GM19035 (cell line): ENCODE results near the gene CFAP299.
A peak's percentile ranks its signal among the peaks of the same experiment; 100 is the strongest.

Source experiments
- ATAC-seq: cut with Tn5 transposase; IDR thresholded peaks from one replicate; pipeline ENCODE4 v1.9.1; 2021; ENCODE audit not compliant: unreplicated experiment

Gene CFAP299

DNA sequence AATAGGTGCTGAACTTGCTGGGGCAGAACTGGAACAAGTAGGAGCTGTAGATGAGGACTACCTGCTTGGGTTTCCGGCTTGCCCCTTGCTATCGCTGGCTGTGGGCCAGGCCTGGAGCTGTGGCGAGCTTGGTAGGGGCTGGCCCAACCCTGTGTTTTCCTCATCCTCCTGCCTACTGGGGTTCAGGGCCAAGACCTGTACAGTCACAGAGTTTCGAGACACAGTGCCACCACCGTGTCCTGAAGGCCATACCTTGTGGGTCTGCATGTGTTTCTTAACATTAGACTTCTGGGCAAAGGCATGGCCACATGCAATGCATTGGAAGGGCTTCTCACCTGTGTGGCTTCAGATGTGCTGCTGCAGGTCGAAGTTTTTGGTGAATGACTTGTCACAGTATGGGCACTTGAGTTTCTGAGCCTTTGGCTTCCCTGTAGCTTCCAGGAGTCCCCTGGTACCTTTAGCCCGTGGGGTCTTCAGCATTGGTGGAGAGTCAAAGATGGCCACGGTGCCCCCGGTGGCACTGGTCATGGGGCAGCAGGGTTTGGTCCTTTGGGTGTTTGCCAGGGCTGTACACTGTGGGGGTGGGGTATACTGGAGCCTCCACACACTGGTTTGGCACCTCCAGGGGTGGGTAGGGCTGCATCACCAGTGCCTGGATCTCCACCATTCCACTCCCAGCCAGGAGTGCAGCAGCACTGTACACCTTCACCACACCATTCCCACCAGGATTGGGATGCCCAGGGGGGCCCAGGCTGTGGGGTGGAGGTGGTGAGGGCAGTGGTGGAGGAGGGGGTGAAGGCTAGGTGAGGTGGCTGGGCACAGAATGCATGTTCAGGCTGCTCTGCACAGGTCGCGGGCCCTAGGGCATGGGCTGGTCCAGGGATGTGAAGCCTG lies 52.1 kb downstream of the CFAP299 start:
- no peak for ATAC-seq

- no peak for ATAC-seq
These were observed 52.7 kb downstream of the CFAP299 start for GRCh38 chr4:80388284-80388607.

- no peak for ATAC-seq
These were observed 54.6 kb downstream of the CFAP299 start for GRCh38 chr4:80390178-80390577.

DNA sequence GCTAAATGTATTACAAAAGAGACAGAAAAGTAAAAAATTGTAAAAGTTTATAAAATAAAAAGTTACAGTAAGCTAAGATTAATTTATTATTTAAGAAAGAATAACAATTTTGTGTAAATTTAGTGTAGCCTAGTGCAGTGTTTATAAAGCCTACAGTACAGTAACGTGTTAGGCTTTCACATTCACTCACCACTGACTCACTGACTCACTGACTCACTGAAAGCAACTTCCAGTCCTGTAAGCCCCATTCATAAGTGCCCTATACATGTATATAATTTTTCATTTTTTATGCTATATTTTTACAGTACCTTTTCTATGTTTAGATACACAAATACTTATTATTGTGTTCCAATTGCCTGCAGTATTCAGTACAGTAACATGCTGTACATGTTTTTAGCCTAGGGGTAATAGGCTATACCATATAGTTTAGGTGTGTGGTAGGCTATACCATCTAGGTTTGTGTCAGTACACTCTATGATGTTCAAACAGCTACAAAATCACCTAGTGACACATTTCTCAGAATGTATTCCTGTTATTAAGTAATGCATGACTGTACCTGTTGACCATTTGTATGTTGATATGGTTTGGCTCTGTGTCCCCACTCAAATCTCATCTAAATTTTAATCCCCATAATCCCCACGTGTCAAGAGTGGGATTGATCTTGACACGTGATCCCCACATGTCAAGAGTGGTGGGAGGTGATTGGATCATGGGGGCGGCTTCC lies 57.9 kb downstream of the CFAP299 start:
- ATAC-seq = no peak

DNA sequence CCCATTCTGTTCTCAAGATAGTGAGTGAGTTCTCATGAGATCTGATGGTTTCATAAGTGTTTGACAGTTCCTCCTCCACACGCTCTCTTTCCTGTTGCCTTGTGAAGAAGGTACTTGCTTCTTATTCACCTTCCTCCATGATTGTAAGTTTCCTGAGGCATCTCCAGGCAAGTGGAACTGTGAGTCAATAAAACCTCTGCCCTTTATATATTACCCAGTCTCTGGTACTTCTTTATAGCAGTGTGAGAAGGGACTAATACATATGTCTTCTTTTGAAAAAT lies 58.4 kb downstream of the CFAP299 start:
- ATAC-seq = no peak

- no peak for ATAC-seq
These were observed 71.7 kb downstream of the CFAP299 start for GRCh38 chr4:80407246-80407645.

- ATAC-seq = no peak
These were observed 74.3 kb downstream of the CFAP299 start for GRCh38 chr4:80409809-80410208.

- no peak for ATAC-seq
These were observed 76.8 kb downstream of the CFAP299 start for GRCh38 chr4:80412322-80412721.

GRCh38 chr4:80413086-80413485 lies 77.6 kb downstream of the CFAP299 start:
- no peak for ATAC-seq

GRCh38 chr4:80417019-80417418 lies 81.5 kb downstream of the CFAP299 start:
- ATAC-seq = no peak

GRCh38 chr4:80419946-80420345 lies 84.4 kb downstream of the CFAP299 start:
- no peak for ATAC-seq

- no peak for ATAC-seq
These were observed 85.1 kb downstream of the CFAP299 start for GRCh38 chr4:80420638-80421037.

DNA sequence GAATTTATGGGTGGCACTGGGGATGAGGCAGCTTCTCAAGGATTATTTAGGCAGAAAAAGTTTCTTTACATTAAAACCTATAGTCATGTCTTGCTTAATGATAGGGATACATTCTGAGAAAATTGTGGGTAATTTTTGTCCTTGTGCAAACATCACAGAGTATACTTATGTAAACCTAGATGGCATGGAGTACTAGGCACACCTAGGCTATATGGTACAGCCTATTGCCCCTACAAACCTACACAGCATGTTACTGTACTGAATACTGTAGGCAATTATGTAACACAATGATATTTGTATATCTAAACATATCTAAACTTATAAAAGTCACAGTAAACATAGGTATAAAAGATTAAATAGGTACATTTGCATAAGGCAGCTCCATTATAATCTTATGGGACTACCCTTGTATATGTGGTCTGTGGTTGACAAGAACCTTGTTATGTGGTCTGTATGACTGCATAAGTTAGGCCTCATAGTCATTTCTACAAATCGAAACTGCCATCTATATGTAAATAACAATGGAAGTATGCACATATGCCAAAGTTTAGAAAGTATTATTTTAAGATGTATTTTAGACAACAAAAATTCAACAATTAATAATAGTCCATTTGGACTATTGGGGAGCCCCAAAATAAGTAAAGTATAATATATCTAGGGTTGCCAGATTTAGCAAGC lies 87.3 kb downstream of the CFAP299 start:
- ATAC-seq = peak; percentile 72

DNA sequence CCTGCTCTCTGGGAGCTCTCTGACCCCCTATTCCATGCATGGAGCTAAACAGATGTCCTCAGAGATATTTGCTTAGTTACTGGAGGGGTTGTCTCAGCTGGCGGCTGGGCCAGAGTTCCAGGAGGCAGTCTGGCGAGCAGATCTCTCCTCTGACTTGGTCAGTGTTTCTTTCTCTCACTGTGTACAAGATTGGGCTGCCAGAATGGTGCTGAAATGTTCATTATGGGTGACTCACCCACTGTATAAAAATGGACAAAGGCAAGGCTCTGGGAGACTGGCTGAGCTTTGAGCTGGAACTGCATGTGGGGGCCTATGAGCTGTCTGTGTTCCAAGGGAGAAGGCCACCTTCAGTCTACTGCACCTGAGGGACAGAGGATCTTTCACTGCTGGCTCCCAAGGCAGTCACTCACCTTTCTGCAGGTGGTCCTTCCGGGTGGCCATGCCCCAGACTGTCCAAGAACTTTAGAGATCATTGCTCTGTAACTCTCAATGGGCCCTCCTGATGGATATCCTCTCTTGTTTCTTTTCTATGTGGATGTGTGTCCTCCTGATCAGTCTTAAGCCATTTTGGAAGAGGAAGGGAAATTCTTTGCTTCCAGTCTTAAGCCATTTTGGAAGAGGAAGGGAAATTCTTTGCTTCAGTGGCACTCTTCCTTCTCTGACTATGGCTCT lies 88.2 kb downstream of the CFAP299 start:
- no peak for ATAC-seq

DNA sequence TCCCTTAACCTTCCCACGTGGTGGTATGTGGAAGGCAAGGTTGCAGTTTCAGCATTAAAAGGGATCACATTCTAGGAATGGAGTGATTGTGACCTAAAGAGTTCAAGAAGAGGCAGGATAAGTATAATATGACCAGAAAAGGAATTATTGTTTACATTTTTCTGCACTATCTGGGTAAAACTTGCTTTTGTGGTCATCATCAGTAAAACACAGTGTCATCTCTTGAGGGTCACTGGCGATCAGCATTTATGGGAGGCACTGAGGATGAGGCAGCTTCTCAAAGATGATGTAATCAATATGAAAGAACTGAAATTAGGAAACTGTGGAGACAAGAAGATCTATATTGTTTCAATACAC lies 88.7 kb downstream of the CFAP299 start:
- ATAC-seq = no peak

GRCh38 chr4:80425124-80426100 lies 89.9 kb downstream of the CFAP299 start:
- no peak for ATAC-seq

GRCh38 chr4:80431203-80431965 lies 95.9 kb downstream of the CFAP299 start:
- no peak for ATAC-seq

- ATAC-seq = no peak
These were observed 98.7 kb downstream of the CFAP299 start for GRCh38 chr4:80434238-80434637.

DNA sequence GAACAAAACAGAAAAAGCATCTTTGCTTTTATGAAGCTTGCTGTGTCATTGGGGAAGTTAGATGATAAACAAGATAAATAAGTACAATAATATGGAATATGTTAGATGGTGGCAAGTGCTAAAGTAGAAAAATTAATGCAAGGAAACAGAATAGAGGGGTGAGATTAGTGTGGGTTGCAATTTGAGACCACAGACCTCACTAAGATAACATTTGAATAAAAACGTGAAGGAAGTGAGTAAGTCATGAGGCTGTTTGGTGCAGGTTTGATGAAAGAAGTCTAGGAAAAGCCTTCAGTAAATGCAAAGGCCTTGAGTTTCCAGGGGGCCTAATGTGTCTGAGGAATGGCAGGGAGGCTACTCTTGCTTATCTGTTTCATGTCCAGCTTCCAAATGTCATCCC lies 102.5 kb downstream of the CFAP299 start:
- no peak for ATAC-seq
